Renal pelvis (tissue), 4 donors: Measurements from ENCODE around the gene SH2D3C. TPM values are rescaled to one million over a fixed set of nuclear protein-coding genes. Genes with fewer than 3 reads are reported as not detected.
"Not testable (repeated sequence)": the region's sequence is repeated elsewhere in the genome, so short reads cannot be mapped to it uniquely, and the experiment has no call there.

Experiments used
- DNase-seq: peaks from one replicate; pipeline ENCODE4 v3.0.0-alpha.2; 2013
- polyA plus RNA-seq, 3 donors: library from polyadenylated mRNA; unstranded; fragments of 120-200 nt; gene quantifications; one replicate each; pipeline ENCODE4 v1.2.1, GENCODE V29; 2013; ENCODE audit not compliant: insufficient read length in 3 of 3

SH2D3C gene
- polyA plus RNA-seq, 3 donors = 13.4 to 20.4 (median 19.7) TPM

DNA sequence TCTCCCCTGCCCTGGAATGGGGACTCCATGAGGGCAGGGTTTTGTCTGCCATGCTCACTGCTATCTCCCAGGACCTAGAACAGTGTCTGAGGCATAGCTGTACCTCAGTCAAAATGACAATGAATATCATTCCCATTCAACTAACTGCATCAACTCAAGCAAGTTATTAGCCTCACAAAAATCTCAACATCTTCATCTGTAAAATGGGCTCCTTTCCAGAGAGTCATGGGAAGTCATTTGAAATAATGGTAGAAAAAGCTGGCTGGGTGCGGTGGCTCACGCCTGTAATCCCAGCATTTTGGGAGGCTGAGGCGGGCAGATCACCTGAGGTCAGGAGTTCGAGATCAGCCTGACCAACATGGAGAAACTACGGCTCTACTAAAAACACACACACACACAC is 9.4 kb downstream of the SH2D3C start:
- DNase-seq = no peak

DNA sequence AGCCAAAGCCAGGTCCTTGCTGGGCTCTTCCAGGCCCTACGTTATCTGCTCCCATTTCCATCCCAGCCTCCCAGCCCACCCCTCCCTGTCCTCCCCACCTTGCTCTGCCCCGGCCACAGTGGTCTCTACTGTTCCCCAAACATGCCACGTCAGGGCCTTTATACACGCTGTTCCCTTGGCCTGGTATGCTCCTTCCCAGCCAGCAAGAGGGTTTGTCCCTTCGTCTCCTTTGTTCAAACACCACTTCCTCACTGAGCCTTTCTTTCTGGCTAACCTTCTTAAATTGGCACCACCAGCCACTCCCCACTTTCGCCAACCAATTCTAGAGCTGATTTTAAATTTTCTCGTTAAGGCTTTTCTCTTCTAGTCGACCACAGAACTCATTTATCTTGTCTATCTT is 9.8 kb downstream of the SH2D3C start:
- no peak for DNase-seq

DNA sequence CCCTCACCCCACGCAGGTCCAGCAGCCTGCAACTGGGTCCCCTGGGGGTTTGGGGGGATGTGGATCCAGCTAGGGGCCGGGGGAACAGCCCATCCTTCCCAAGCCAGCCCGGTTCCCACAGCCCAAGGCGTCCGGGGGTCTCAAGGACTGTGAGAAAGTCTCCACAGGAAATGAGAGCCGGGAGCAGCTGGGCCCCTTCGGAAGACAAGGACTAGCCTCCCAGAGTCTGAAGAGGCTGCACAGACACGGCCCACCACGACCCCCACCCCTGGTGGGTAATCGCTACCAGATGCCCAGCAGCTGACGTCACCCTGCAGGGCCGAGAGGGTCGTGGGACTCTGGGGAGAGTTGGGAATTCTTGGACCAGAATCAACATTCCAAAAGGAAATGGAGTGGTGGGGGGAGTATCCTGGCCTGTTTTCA is 10.5 kb downstream of the SH2D3C start:
- no peak for DNase-seq

DNA sequence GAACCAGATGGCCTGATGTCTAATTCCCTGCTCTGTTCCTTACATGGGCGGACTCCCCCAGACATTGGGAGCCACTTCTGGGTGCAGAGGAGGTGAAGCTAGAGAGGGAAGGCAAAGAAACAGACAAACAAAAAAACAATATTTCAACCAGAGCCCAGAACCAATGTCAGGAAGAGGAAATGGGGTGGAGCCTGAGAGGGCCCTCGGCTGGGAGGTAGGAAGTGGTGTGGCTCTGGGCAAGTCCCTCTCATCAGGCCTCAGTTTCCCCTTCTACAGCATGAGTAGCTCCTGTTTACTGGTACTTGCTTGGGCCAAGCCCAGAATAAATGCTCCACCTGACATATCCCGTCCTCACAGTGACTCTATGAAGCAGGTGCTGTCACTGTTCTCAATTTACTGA is 11.1 kb downstream of the SH2D3C start:
- no peak for DNase-seq

DNA sequence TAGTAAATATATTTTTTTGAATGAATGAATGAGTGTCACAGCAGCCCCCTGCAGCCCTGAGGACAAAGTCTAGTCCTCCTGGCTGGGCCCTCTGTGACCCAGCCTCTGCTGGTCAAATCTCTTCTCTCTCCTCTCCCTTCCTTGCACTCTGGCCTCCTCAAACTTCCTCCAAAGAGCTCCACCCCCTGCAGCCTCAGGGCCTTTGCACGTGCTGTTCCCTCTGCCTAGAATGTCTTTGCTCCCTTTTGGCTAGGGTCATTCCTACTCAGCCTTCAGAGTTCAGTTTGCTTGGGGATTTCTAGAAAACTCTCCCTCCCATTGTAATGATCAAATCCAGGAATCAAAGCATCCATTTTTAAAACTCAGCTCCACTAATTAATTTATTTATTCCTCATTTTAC is 13.0 kb downstream of the SH2D3C start:
- no peak for DNase-seq

DNA sequence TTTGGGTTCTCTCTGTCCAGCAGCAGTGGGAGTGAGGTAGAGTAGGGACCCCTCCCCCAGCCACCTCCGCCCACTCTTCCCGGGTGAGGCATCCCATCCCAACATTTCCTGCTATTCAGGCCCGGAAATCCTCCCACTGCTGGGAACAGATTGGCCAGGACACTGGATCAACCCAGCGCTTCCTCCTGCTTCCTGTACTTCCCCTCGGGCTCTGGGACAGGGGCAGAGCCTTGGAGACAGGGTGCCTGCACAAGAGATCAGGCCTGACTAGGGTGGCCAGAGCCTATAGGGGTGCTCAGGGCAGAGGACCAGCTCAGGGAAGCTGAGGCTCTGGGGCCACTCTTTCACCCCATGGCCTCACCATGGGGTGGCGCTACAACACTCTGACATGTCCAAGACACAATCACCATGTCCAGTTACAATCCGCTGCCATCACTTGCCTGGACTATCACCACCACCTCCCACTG is 14.5 kb downstream of the SH2D3C start:
- DNase-seq = no peak

DNA sequence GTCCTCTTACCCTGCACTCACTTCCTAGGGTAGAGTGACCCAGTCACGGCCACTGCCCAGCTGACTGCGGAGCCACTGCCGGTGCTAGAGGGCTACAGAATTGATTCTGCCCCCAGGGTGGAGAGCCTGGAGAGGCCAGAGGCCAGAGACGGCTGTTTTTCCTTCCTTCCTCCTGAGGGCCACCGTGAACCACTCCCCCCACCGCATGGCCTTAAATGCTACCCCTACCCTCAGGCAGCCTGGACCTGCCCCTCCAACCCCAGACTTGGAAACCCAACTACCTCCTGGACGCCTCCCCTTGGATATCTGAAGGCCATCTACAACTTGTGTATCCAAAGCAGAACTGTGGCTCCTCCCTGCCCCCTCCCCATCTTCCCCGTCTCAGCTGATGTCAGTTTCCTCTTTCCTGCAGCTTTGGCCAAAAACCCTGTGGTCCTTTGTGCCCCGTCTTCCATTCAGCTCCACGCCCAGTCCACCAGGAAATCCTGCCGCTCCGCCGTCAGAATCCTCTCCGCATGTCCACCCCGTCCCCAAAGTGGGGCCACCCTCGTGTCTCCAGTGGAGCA is 16.3 kb downstream of the SH2D3C start:
- DNase-seq = no peak

DNA sequence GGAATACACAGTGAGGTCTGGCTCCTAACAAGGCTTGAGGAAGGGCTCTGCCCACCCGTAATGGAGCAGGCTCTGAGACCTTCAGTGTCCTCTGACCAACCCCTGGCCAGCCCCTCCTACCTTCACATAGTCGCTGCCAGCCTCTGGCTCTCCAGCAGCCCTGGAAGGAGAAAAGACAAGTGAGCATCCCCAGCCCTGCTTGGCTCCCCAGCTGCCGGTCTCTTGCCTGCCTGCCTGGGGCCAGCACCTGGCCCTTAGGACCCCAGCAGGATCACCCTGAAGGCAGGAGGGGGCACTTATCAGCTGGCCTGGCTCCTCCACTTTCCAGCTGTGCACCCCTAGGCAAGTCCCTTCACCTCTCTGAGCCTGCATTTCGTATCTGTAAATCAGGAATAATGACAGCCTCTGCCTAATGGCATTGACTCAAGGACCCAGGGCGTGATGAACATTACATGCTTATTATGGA is 16.9 kb downstream of the SH2D3C start:
- no peak for DNase-seq

DNA sequence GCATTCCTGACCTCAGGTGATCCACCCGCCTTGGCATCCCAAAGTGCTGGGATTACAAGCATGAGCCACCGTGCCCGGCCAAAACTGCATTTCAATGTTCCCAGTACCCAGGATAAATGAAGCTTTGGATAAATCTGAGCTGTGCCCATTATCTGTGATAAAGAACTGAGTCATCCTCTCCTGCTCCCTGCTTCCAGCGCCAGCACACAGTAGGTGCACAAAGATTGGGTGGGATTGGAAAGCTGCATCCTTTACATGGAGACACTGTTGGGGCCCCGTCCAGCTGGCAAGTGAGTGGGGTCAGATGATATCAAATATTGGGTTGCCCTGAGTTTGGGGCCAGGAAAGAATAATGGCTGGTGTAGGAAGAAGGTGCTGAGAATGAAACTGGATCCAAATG is 17.4 kb downstream of the SH2D3C start:
- DNase-seq = no peak

DNA sequence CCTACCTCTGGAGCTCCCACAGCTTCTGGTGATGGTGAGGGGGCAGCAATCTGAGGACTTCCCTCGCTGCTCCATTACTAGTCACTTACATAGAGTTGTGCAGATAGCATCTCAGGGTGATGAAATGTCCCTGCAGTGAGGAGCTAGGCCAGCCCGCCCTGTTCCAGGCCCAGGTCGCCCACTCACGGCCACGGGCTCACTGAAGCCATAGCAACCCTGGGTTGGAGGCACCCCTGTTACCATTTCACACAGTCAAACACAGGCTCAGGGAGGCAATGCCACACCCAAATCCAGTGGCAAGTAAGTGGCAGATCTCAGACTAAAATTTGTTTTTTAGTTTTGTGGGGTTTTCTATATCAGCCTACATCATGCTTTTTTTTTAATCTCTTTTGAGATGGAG is 19.6 kb downstream of the SH2D3C start:
- DNase-seq = no peak

DNA sequence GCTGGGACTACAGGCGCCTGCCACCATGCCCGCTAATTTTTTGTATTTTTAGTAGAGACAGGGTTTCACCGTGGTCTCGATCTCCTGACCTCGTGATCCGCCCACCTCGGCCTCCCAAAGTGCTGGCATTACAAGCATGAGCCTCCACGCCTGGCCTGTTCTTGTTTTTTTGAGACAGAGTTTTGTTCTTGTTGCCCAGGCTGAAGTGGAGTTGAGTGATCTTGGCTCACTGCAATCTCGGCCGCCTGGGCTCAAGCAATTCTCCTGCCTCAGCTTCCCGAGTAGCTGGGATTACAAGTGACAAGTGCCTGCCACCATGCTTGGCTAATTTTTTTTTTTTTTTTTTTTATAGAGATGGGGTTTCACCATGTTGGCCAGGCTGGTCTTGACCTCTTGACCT is 21.7 kb downstream of the SH2D3C start:
- DNase-seq = not testable (repeated sequence)

DNA sequence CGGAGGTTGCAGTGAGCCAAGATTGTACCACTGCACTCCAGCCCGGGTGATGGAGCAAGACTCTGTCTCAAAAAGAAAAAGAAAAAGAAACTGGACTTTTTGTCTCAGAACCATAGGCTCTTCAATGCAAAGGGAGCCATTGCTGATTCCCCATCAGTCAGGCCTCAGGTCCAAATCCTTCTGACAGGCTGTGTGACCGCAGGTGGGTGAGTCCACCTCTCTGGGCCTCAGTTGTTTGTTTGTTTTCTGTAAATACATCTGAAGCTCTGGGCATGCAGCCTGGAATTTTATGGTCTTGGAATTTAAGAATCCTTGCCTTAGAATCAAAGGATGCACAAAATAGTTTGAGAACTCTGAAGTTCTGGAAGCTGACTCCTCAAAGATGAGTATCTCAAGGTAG is 22.2 kb downstream of the SH2D3C start:
- DNase-seq = no peak

DNA sequence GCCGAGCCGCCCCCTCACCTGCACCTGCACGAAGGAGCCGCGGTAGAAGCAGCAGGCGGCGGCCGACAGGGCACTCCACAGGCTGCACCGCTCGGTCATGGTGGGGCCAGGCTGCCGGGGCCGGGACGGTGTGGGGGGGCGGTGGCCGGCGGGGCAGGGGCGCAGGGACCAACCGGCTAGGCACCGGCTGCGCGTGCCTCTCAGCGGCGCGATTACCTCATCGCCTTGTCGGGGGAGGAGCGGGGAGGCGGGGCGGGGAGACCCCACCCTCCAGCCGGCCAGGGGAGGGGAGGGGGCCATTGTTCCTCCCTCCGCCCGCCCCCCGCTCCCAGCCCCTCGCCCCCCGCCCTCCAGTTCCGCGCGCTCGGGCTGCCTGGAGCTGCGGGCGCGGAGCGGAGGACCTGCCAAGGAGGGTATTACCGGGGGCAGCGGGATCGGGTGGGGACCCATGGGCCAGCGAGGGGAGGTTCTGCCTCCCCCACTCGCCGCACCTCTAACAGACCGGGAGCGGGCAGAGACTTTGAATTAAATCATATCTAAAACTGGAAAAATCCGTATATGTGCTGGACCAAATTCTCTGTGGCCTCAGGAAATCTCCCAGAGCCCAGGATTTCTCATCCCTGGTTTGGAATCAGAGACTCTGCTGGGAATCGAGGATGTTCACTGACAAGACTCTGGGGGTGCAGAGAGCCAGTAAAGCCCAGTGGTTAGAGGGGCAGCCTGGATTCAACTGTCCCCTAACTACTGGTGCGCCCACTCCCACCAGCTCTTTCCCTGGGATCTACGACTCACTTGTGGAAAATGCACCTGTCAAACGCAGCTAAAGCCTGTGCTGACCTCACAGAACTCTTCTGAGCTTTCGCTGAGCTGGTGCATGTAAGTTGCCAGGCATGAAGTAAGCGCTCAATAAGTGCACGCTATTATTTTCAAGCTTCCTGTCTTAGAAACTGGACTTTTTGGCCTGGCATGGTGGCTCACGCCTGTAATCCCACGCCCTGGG is 23.1 kb downstream of the SH2D3C start:
- DNase-seq = no peak

DNA sequence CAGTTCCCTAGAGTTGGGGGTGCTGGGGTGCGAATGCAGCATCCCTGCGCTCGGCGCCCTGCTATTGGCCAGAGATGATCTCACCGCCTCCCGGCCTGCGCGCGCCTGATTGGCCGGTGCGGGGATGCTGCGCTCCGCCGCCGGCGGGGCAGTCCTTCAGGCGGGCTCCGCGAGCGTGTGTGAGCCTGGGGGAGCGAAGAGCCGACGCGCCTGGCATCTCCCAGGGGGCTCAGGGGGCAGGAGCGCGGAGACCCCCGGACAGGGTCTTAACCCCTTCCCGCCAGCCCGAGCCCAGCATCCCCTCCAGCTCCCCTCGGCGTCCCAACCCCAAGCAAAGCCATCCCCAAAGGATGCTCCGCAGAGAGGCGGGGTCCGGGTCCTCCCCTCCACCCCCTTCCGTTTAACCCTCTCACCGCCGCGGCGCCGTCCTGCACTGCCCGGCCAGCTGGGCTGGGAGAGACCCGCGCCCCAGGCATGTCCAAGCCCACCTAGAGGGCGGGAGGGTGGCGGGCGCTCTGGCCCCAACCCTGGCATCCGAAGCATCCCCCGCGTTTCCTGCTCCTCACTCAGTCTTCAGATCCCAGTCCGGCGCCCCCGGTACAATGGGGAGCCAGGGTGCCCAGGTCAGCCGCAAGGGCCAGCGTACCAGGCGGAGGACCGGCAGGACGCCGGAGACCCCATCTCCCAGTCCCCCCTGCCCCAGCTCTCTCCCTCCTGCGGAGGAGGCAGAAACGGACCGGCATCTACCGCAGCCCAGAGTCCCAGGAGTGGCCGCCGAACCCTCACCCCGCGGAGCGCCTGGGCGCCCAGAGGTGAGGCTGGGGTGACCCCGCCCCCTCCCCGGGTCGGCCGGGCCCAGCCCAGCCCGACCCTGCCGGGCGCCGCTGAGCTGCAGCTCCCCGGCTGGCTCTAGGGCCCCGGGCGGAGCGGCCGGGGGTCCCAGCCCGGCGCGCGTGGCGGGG is 24.1 kb downstream of the SH2D3C start:
- DNase-seq = no peak

DNA sequence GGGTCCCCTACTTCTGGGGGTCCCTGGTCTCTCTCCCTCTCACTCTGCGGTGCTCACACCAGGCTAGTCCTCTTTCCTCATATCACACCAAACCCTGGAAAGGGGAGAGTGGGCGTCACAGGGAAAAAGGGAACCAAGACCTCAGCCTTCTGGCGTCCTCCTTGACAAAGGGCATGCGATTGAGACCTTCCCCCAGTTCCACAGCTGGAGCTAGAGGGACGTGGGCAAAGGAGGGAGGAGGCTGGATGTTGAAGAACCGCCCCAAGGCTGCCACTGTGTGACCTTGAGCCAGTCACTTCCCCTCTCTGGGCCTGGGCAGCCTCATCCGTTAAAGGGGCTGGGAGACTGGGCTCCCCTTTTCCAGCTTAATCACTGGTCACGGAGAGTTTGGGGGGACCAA is 24.8 kb downstream of the SH2D3C start:
- DNase-seq = no peak

DNA sequence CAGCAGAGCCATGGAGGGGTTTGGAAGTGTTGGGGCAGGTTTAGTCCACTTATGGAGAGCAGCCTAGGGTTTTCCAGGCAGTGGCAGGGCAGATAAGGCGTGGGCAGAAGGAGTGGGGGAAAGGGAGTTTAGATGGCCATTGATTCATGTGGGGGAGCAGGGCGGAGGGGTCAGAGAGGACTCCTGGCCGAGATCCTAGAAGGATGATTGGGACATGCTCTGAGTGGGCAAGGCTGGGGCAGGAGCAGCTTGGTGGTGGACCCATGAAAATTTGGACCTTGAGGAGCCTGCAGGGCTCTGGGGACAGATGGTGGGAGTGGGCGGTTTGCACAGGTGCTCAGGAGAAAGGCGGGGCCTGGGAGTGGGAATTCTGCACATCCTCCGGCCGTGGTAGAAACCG is 25.3 kb downstream of the SH2D3C start:
- no peak for DNase-seq

DNA sequence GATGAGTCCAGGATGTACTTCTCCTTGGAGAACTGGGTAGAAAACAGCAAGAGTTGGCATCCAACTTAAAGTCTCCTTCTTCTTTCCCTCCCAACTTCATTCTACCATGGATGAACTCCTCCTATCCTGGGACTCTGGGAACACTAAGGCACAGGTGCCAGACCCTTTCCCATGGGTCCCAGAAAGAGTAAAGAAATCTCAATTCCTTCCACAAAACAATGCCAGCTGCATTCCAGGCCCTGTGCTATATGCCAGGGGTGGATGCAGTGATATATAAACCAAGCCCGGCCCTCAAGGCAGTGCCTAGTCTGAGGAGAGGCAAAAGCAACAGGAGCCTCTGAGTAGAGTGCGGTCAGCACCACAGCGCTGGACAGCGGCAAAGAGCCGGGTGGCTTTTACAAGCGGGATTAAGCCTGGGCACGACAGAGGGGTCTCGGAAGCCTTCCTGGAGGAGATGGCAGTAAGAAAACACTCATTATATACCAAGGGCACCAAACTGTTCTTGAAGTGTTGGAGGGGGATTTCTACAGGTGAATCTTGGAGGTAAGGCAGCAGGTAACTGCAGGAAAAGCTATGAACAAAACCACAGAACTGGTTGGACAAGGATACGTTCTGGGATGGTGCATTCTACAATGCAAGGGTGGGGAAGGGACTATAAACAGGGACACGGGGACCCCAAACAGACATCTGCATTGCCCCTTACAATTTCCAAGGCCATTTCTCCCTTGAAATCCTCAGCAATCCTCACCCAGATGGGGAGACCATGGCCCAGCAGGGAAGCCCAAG is 27.0 kb downstream of the SH2D3C start:
- no peak for DNase-seq

DNA sequence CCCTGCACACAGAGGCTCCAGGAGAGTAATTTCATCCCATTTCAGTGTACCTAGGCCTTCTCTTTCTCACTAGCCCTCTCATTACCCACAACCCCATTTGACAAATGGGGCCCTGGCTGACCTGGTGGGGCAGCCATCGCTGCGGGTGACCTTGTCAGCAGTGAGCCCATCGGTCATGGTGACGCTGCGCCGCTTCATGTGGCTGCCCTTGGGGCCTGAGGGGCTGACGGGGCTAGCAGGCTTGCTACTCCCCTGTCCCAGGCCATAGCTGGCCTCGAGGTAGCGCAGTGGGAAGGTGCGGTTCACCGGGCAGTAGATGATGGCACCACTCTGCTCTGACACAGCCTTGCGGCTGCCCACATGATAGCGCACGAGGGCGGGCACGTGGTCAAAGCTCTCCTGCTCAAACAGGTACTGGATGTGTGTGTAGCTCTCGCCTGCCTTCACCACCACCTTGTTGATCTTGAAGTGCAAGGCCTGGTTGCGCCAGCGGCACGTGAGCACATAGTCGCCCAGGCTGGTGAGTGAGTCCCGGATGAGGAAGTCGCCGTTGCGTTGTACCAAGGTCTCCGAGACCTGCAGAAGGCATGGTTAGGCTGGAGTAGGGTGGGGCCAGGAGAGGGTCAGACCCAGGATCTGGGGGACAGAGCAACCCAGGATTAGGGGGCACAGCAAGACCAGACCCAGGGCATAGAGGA is 29.2 kb downstream of the SH2D3C start:
- DNase-seq = no peak

DNA sequence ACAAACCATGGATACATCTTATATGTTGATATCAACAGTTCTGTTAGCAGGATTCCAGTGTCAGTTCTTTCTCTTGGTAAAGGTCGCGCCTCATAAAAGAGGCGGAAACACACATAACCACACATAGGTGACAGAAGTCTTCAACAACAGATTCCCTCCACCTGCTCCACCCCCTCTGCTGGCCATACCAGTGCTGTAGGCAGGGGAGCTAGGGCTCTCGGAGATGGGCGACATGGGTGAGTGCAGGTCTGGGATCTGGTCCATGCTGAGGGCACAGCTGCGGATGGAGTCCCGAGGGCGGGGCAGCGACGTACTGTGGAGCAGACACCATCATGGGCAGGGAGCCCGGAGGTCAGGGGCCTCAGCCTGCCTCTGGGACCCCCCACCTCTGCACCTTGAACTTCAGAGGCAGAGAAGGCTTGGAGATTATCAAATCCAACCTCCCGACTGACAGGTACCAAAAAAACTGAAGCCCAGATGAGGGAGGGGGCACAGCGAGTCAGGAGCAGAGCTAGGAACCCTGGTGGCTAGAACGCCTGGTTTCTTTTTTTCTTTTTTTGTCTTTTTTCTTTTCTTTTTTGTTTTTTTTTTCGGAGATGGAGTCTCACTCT is 31.4 kb downstream of the SH2D3C start:
- no peak for DNase-seq
